DND-41 (cell line): ENCODE results near the gene PRKACA.

Source experiments
- ATAC-seq: fragments of 200-7000 bp; cut with Tn5 transposase; 3 replicates; pipeline ENCODE4 v1.9.1; 2021; ENCODE audit warnings: low read depth; ENCODE audit not compliant: insufficient read depth
- DNase-seq: peaks from one replicate; pipeline ENCODE4 v3.0.0-alpha.2; 2020
- H2AFZ ChIP-seq: 2 replicates; pipeline ENCODE4 v1.6.0; 2012; ENCODE audit warnings: low read depth, low read length
- H3K27ac ChIP-seq: 2 replicates; pipeline ENCODE4 v1.5.1; 2012; ENCODE audit warnings: low read length, inconsistent platforms
- H3K27me3 ChIP-seq: fragments of 200-600 bp; sonication (generic); 2 replicates; pipeline ENCODE4 v1.6.0; 2012; ENCODE audit warnings: low read length, mild to moderate bottlenecking, inconsistent platforms; ENCODE audit not compliant: insufficient read depth, poor library complexity
- H3K36me3 ChIP-seq: 2 replicates; pipeline ENCODE4 v1.5.1; 2012; ENCODE audit warnings: low read length, inconsistent platforms; ENCODE audit not compliant: insufficient read depth
- H3K4me1 ChIP-seq: 2 replicates; pipeline ENCODE4 v1.5.1; 2012; ENCODE audit warnings: mild to moderate bottlenecking, low read length; ENCODE audit not compliant: insufficient read depth
- H3K4me2 ChIP-seq: 2 replicates; pipeline ENCODE4 v1.6.0; 2012; ENCODE audit warnings: mild to moderate bottlenecking, moderate library complexity, low read length, inconsistent platforms; ENCODE audit not compliant: insufficient read depth
- H3K4me3 ChIP-seq, 2 experiments: fragments of 200-600 bp in 1 of 2; shearing (Covaris generic) in 1 of 2; 2 replicates each; pipeline ENCODE4 v1.5.1; 2012 to 2016; ENCODE audit warnings: inconsistent platforms in 2 of 2, low read length in 2 of 2, mild to moderate bottlenecking in 2 of 2, low read depth in 1 of 2, moderate library complexity in 1 of 2
- H3K79me2 ChIP-seq: 2 replicates; pipeline ENCODE4 v1.6.0; 2012; ENCODE audit warnings: low read length, inconsistent platforms; ENCODE audit not compliant: insufficient read depth
- H3K9ac ChIP-seq: 2 replicates; pipeline ENCODE4 v1.6.0; 2012; ENCODE audit warnings: low read depth, mild to moderate bottlenecking, inconsistent platforms, low read length, moderate library complexity
- H3K9me3 ChIP-seq: 2 replicates; pipeline ENCODE4 v1.5.1; 2012; ENCODE audit warnings: low read length, moderate library complexity, mild to moderate bottlenecking, inconsistent platforms; ENCODE audit not compliant: insufficient read depth, severe bottlenecking
- H4K20me1 ChIP-seq: 2 replicates; pipeline ENCODE4 v1.6.0; 2012; ENCODE audit warnings: low read length; ENCODE audit not compliant: insufficient read depth
- EZH2 ChIP-seq: IDR thresholded peaks from 3 replicates; pipeline ENCODE4 v1.6.1; 2012; ENCODE audit warnings: borderline replicate concordance, low read depth, mild to moderate bottlenecking, moderate library complexity, low read length, inconsistent platforms; ENCODE audit not compliant: severe bottlenecking
- TF ChIP-seq, protein P1 (sequence below): IDR thresholded peaks from 2 replicates; pipeline ENCODE4 v1.5.1; 2012; ENCODE audit warnings: borderline replicate concordance, low read length, moderate library complexity, mild to moderate bottlenecking; ENCODE audit not compliant: poor library complexity, severe bottlenecking; ENCODE audit errors: extremely low read depth

The PRKACA gene

GRCh38 chr19:14156971-14157717 is 39.6 kb upstream of the PRKACA start:
- Histone ChIP-seq H3K27me3 (no peaks in the 10 kb centered on the region), H3K79me2 (peaks cover 7% of the 10 kb centered on the region; the same call in 1 of the 2 replicates), H2AFZ (no peak overlapping the region), H3K4me3 (no peak overlapping the region), H3K9me3 (no peaks in the 10 kb centered on the region), H4K20me1 (peaks cover 20% of the 10 kb centered on the region), H3K4me2 (no peak overlapping the region), H3K27ac (no peak overlapping the region), H3K4me1 (no peaks in the 10 kb centered on the region), H3K9ac (no peak overlapping the region), H3K36me3 (peaks cover 67% of the 10 kb centered on the region)
- no peak for ATAC-seq
- no peak for TF ChIP-seq EZH2
- TF ChIP-seq, protein P1, sequence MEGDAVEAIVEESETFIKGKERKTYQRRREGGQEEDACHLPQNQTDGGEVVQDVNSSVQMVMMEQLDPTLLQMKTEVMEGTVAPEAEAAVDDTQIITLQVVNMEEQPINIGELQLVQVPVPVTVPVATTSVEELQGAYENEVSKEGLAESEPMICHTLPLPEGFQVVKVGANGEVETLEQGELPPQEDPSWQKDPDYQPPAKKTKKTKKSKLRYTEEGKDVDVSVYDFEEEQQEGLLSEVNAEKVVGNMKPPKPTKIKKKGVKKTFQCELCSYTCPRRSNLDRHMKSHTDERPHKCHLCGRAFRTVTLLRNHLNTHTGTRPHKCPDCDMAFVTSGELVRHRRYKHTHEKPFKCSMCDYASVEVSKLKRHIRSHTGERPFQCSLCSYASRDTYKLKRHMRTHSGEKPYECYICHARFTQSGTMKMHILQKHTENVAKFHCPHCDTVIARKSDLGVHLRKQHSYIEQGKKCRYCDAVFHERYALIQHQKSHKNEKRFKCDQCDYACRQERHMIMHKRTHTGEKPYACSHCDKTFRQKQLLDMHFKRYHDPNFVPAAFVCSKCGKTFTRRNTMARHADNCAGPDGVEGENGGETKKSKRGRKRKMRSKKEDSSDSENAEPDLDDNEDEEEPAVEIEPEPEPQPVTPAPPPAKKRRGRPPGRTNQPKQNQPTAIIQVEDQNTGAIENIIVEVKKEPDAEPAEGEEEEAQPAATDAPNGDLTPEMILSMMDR, result no peak
- DNase-seq, result no peak

- no peak for DNase-seq
Measured at GRCh38 chr19:14156122-14156521, 38.6 kb upstream of the PRKACA start.

DNA sequence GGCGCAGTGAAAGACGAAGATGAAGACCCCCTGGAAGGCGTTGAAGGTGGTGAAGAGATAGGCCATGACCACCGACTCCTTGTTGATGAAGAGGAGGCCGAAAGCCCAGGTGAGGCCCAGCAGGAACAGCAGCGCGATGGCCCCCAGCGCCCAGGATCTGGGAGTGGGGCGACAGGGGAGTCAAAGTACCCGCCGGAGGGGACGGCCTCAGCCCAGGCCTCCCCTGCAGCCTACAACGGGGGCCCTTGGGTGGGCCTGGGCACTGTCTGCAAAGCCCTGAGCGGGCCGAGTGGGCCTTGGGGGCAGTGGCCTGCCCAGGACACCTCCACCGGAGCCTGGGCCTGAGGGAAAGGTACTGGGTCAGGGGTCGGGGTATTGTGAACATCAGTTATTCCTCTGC is 37.8 kb upstream of the PRKACA start:
- no peak for TF ChIP-seq EZH2
- TF ChIP-seq, protein P1, result no peak
- H3K36me3 ChIP-seq, result peaks cover 78% of the 10 kb centered on the region
- H4K20me1 ChIP-seq, result peaks cover 24% of the 10 kb centered on the region
- H3K4me3 ChIP-seq, result no peak overlapping the region
- H3K4me2 ChIP-seq, result no peak overlapping the region
- DNase-seq (no peak), ATAC-seq (no peak)
- H3K9ac ChIP-seq, result no peak overlapping the region
- no peaks in the 10 kb centered on the region for H3K9me3 ChIP-seq
- H3K27ac ChIP-seq, result no peak overlapping the region
- peaks cover 16% of the 10 kb centered on the region for H3K79me2 ChIP-seq
- H2AFZ ChIP-seq, result no peak overlapping the region
- H3K27me3 ChIP-seq, result no peaks in the 10 kb centered on the region
- H3K4me1 ChIP-seq, result no peaks in the 10 kb centered on the region

More at GRCh38 chr19:14156122-14156521, 38.6 kb upstream of the PRKACA start:
- no peak overlapping the region for H3K4me3 ChIP-seq
- H3K27ac ChIP-seq, result no peak overlapping the region
- H3K36me3 ChIP-seq, result peaks cover 74% of the 10 kb centered on the region
- H3K4me1 ChIP-seq, result no peaks in the 10 kb centered on the region
- ATAC-seq, result no peak
- no peak overlapping the region for H3K9ac ChIP-seq
- no peaks in the 10 kb centered on the region for H3K9me3 ChIP-seq
- peaks cover 12% of the 10 kb centered on the region; the same call in 1 of the 2 replicates for H3K79me2 ChIP-seq
- H3K27me3 ChIP-seq, result no peaks in the 10 kb centered on the region
- no peak overlapping the region for H2AFZ ChIP-seq
- H4K20me1 ChIP-seq, result peaks cover 20% of the 10 kb centered on the region
- TF ChIP-seq EZH2, result no peak
- TF ChIP-seq, protein P1, result no peak
- no peak overlapping the region for H3K4me2 ChIP-seq
